Measurements from ENCODE around the gene PMS2. TPM values are rescaled to one million over a fixed set of nuclear protein-coding genes. Genes with fewer than 3 reads are reported as not detected.
"Not testable (repeated sequence)": the region's sequence is repeated elsewhere in the genome, so short reads cannot be mapped to it uniquely, and the experiment has no call there.

PMS2 gene
- total RNA-seq, 1 donor from 2014 or later: 24.3 TPM

DNA sequence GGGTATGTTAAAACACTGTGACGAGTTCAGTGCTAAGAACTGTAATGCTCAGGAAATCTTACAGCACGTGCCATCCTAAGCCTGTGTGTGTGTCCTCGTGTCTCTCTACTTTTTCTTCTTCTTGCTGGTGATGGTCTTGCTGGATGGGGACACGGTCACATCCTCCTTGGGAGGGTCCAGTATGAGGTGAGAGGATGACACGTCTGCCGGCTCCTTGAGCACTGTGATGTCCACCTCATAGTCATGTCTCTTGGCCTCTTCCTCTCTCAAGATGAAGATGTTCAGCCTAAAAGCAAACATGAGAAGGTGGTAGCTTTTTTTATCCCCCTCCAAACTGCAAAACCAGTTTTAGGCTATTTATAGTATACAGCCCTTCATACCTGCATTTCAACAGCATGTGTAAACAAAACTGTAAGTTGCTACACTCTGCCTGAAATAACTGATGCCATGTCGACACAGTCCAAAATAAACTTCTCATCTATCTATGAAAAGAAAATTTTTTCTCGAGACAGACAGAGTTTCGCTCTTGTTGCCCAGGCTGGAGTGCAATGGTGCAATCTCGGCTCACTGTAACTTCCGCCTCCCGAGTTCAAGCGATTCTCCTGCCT is 82.5 kb downstream of the PMS2 start:
- H3K4me1 Mint-ChIP-seq (ENCODE audit: low read depth, unreplicated experiment); DNase-seq; H3K36me3 Mint-ChIP-seq (ENCODE audit: unreplicated experiment); H3K4me3 Mint-ChIP-seq (ENCODE audit: unreplicated experiment); H3K27me3 Mint-ChIP-seq (ENCODE audit: unreplicated experiment); H3K9me3 Mint-ChIP-seq (ENCODE audit: unreplicated experiment); H3K27ac Mint-ChIP-seq (ENCODE audit: unreplicated experiment): not testable (repeated sequence)

DNA sequence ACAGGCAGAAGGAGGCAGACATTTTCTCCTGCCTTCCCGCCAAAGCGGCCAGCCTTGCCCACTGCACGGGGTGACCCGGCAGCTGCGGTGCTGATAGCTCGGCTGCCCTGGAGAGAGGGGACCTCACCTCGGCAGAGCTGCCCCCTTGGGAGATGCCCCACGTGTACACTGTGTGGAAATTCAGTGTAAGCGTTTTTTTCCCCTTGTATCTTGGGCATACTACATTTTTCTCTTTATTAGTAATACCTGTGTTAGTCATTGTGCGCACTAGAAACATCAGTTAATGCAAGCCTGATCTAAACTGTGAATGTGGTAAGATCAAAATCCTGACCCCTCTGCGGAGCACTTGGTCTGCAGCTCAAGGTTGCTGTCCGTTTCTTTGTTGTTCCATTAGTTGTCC is 84.2 kb downstream of the PMS2 start:
- H3K36me3 Mint-ChIP-seq (ENCODE audit: unreplicated experiment): not testable (repeated sequence)

DNA sequence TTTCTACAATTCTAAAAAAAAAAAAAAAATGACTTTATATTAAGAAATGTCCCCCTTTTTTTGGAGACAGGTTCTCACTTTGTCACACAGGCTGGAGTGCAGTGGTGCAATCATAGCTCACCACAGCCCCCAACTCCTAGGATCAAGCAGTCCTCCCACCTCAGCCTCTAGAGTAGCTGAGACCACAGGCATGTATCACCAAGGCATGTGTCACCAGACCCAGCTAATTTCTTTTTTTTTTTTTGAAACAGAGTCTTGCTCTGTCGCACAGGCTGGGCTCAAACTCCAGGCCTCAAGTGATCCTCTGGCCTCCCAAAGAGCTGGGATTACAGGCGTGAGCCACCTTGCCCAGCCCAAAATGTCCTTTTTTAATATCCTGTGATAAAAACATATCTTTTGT is 84.7 kb downstream of the PMS2 start:
- not testable (repeated sequence) for H3K4me1 Mint-ChIP-seq (ENCODE audit: low read depth, unreplicated experiment); H3K27me3 Mint-ChIP-seq (ENCODE audit: unreplicated experiment); H3K9me3 Mint-ChIP-seq (ENCODE audit: unreplicated experiment); H3K4me3 Mint-ChIP-seq (ENCODE audit: unreplicated experiment); H3K36me3 Mint-ChIP-seq (ENCODE audit: unreplicated experiment); H3K27ac Mint-ChIP-seq (ENCODE audit: unreplicated experiment); DNase-seq

More for the DNA sequence above, 84.2 kb downstream of the PMS2 start:
- not testable (repeated sequence) for H3K4me1 Mint-ChIP-seq (ENCODE audit: low read depth, unreplicated experiment); H3K4me3 Mint-ChIP-seq (ENCODE audit: unreplicated experiment); H3K27me3 Mint-ChIP-seq (ENCODE audit: unreplicated experiment); DNase-seq; H3K9me3 Mint-ChIP-seq (ENCODE audit: unreplicated experiment); H3K27ac Mint-ChIP-seq (ENCODE audit: unreplicated experiment)

Other genes starting within 250 kb of the PMS2 start
- 29.1 TPM for gene RNF216, start 227.4 kb downstream of the PMS2 start, total RNA-seq (ENCODE audit: unreplicated experiment)
- gene OCM, start 128.3 kb downstream of the PMS2 start, total RNA-seq (ENCODE audit: unreplicated experiment): not detected
- 81.1 TPM for gene CCZ1, start 110.3 kb downstream of the PMS2 start, total RNA-seq (ENCODE audit: unreplicated experiment)
- not detected for gene RSPH10B, start 38.4 kb downstream of the PMS2 start, total RNA-seq (ENCODE audit: unreplicated experiment)
- gene AIMP2, start 223 bp upstream of the PMS2 start, total RNA-seq (ENCODE audit: unreplicated experiment): 35.2 TPM
- not detected for gene ANKRD61, start 22.3 kb upstream of the PMS2 start, total RNA-seq (ENCODE audit: unreplicated experiment)
- gene EIF2AK1, start 50.1 kb upstream of the PMS2 start, total RNA-seq (ENCODE audit: unreplicated experiment): 103 TPM
- 16.6 TPM for gene USP42, start 95.9 kb upstream of the PMS2 start, total RNA-seq (ENCODE audit: unreplicated experiment)

Measured in glutamatergic neuron (in vitro differentiated cells).